Liver (tissue), 9 donors: Measurements from ENCODE around the gene ARHGAP29. TPM values are rescaled to one million over a fixed set of nuclear protein-coding genes. Genes with fewer than 3 reads are reported as not detected.

Source experiments
- DNase-seq: peaks from one replicate; pipeline ENCODE4 v3.0.0-alpha.2; 2017; ENCODE audit warnings: low spot score
- H3K27ac ChIP-seq, 2 donors: one replicate each; pipeline ENCODE4 v1.7.0; 2013; ENCODE audit warnings: inconsistent platforms in 2 of 2, low read length in 2 of 2, control low read depth in 1 of 2, low read depth in 1 of 2, mild to moderate bottlenecking in 1 of 2
- H3K27me3 ChIP-seq, 4 donors: one replicate each; pipeline versions ENCODE4 v1.6.1 to v1.7.0; 2013; ENCODE audit warnings: low read length in 3 of 4, inconsistent platforms in 1 of 4, mild to moderate bottlenecking in 1 of 4, moderate library complexity in 1 of 4; ENCODE audit not compliant: control insufficient read depth in 4 of 4, insufficient read depth in 4 of 4
- H3K36me3 ChIP-seq, 4 donors: one replicate each; pipeline versions ENCODE4 v1.6.1 to v1.7.0; 2013; ENCODE audit warnings: low read length in 3 of 4, mild to moderate bottlenecking in 3 of 4, low read depth in 1 of 4, moderate library complexity in 1 of 4; ENCODE audit not compliant: control insufficient read depth in 4 of 4, insufficient read depth in 3 of 4
- H3K4me1 ChIP-seq, 4 donors: one replicate each; pipeline versions ENCODE4 v1.6.1 to v1.7.0; 2013; ENCODE audit warnings: low read length in 3 of 4, mild to moderate bottlenecking in 3 of 4, moderate library complexity in 1 of 4; ENCODE audit not compliant: control insufficient read depth in 4 of 4, insufficient read depth in 4 of 4
- H3K4me3 ChIP-seq, 3 donors: one replicate each; pipeline versions ENCODE4 v1.6.1 to v1.7.0; 2013; ENCODE audit warnings: low read length in 3 of 3, control low read depth in 1 of 3, low read depth in 1 of 3, mild to moderate bottlenecking in 1 of 3
- H3K9ac ChIP-seq, 2 donors: one replicate each; pipeline ENCODE4 v1.7.0; 2013; ENCODE audit warnings: low read length in 2 of 2, mild to moderate bottlenecking in 2 of 2, moderate library complexity in 2 of 2, control low read depth in 1 of 2, low read depth in 1 of 2
- H3K9me3 ChIP-seq, 4 donors: one replicate each; pipeline versions ENCODE4 v1.6.1 to v1.7.0; 2013; ENCODE audit warnings: low read length in 3 of 4; ENCODE audit not compliant: control insufficient read depth in 4 of 4
- FOXA1 ChIP-seq: IDR thresholded peaks from 2 replicates; pipeline ENCODE4 v1.6.1; 2016; ENCODE audit warnings: antibody characterized with exemption
- FOXA2 ChIP-seq: IDR thresholded peaks from 2 replicates; pipeline ENCODE4 v1.6.1; 2016; ENCODE audit warnings: antibody characterized with exemption
- GABPA ChIP-seq, 2 donors: IDR thresholded peaks in 1 of 2; conservative IDR thresholded peaks in 1 of 2; 2 replicates each; pipeline ENCODE4 v1.6.1; 2016; ENCODE audit warnings: antibody characterized with exemption in 2 of 2, mild to moderate bottlenecking in 1 of 2, moderate library complexity in 1 of 2
- HNF4A ChIP-seq, 2 donors: conservative IDR thresholded peaks; 2 replicates each; pipeline ENCODE4 v1.6.1; 2016; ENCODE audit warnings: antibody characterized with exemption in 2 of 2, mild to moderate bottlenecking in 2 of 2
- HNF4G ChIP-seq: IDR thresholded peaks from 2 replicates; pipeline ENCODE4 v1.6.1; 2016; ENCODE audit warnings: antibody characterized with exemption
- NR2F2 ChIP-seq: IDR thresholded peaks from 2 replicates; pipeline ENCODE4 v1.6.1; 2016; ENCODE audit warnings: antibody characterized with exemption
- RAD21 ChIP-seq, 2 donors: IDR thresholded peaks; 2 replicates each; pipeline ENCODE4 v1.6.1; 2016; ENCODE audit warnings: antibody characterized with exemption in 2 of 2, mild to moderate bottlenecking in 2 of 2
- SP1 ChIP-seq: IDR thresholded peaks from 2 replicates; pipeline ENCODE4 v1.6.1; 2018; ENCODE audit warnings: antibody characterized with exemption, mild to moderate bottlenecking
- TAF1 ChIP-seq: conservative IDR thresholded peaks from 2 replicates; pipeline ENCODE4 v1.6.1; 2016; ENCODE audit warnings: antibody characterized with exemption, mild to moderate bottlenecking
- YY1 ChIP-seq: IDR thresholded peaks from 2 replicates; pipeline ENCODE4 v1.6.1; 2016; ENCODE audit warnings: antibody characterized with exemption, mild to moderate bottlenecking
- WGBS: extraction: QIAGEN DNeasy Blood & Tissue Kit; methylation state at CpG from one replicate; pipeline ENCODE4 v1.1.7; 2013; 5-methylcytosine and 5-hydroxymethylcytosine counted together
- polyA plus RNA-seq, 2 donors: library from polyadenylated mRNA; stranded (reverse) in 1 of 2; unstranded in 1 of 2; fragments of 200-250 nt in 1 of 2; fragments of >200 nt in 1 of 2; fragmentation: Nextera tagmentation in 1 of 2; extraction: Ambion mirVana in 1 of 2; gene quantifications; one replicate each; pipeline versions ENCODE4 v1.2.1 to v1.2.3, GENCODE V29; 2013 to 2015
- total RNA-seq, 2 donors: library from RNA; depleted of rRNA; stranded (reverse); fragments of >200 nt; gene quantifications; one replicate each; pipeline ENCODE4 v1.2.3, GENCODE V29; 2014
- TF ChIP-seq, protein P1 (sequence below): IDR thresholded peaks from 2 replicates; pipeline ENCODE4 v1.6.1; 2016; ENCODE audit warnings: antibody characterized with exemption, mild to moderate bottlenecking
- TF ChIP-seq, protein P2 (sequence below): IDR thresholded peaks from 2 replicates; pipeline ENCODE4 v1.6.1; 2016; ENCODE audit warnings: antibody characterized with exemption
- TF ChIP-seq, protein P3 (sequence below): fragments of 150-350 bp; IDR thresholded peaks from 2 replicates; pipeline ENCODE4 v1.5.1; 2017; ENCODE audit warnings: improper control_type of control experiment, low read depth, low read length; ENCODE audit not compliant: missing input control
- TF ChIP-seq, protein P4 (sequence below): IDR thresholded peaks from 2 replicates; pipeline ENCODE4 v1.6.1; 2016; ENCODE audit warnings: antibody characterized with exemption
- donor health status: healthy.
- donor health status: healthy.
- donor health status: healthy.
- donor health status: healthy.
- donor health status: healthy.

Gene ARHGAP29
- total and polyA plus RNA-seq, 4 donors: 8.3 to 27.7 (median 13.2) TPM

DNA sequence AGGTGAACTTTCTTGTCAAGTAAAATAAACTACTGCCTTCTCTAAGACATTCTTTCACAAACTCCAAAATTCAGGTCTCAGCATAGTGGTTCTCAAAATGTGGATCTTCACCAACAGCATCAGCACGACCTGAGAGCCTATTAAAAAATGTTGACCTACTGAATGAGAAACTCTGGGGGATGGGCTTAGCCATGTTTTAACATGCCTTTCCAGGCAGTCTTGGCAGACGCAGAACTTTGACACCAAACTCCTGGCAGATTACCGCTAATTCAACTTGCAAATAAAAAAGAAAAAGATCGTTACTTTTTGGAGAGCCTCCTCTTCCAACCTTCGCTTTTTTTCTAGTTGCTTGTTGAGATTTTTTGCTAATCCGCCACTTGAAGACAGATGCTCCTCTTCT, 35.1 kb downstream of the ARHGAP29 start:
- no peaks in the 10 kb centered on the region for H3K9me3 ChIP-seq
- H3K4me1 ChIP-seq: peaks cover 0 to 2% (median 0%) of the 10 kb centered on the region in 4 donors
- no peaks in the 10 kb centered on the region for H3K27me3 ChIP-seq
- no peak overlapping the region for H3K9ac ChIP-seq
- no peak for DNase-seq
- 62% methylated on average over 6 of the region's 6 CpGs for WGBS
- peaks cover 0 to 37% (median 16%) of the 10 kb centered on the region in 4 donors for H3K36me3 ChIP-seq
- no peak overlapping the region for H3K4me3 ChIP-seq
- H3K27ac ChIP-seq: no peak overlapping the region
- TF ChIP-seq, protein P1, sequence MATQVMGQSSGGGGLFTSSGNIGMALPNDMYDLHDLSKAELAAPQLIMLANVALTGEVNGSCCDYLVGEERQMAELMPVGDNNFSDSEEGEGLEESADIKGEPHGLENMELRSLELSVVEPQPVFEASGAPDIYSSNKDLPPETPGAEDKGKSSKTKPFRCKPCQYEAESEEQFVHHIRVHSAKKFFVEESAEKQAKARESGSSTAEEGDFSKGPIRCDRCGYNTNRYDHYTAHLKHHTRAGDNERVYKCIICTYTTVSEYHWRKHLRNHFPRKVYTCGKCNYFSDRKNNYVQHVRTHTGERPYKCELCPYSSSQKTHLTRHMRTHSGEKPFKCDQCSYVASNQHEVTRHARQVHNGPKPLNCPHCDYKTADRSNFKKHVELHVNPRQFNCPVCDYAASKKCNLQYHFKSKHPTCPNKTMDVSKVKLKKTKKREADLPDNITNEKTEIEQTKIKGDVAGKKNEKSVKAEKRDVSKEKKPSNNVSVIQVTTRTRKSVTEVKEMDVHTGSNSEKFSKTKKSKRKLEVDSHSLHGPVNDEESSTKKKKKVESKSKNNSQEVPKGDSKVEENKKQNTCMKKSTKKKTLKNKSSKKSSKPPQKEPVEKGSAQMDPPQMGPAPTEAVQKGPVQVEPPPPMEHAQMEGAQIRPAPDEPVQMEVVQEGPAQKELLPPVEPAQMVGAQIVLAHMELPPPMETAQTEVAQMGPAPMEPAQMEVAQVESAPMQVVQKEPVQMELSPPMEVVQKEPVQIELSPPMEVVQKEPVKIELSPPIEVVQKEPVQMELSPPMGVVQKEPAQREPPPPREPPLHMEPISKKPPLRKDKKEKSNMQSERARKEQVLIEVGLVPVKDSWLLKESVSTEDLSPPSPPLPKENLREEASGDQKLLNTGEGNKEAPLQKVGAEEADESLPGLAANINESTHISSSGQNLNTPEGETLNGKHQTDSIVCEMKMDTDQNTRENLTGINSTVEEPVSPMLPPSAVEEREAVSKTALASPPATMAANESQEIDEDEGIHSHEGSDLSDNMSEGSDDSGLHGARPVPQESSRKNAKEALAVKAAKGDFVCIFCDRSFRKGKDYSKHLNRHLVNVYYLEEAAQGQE: no peak
- TF ChIP-seq RAD21 (IDR thresholded peaks at IDR 0.05) (no peak), FOXA2 (no peak), GABPA (IDR thresholded peaks at IDR 0.05 in 1 of 2, conservative IDR thresholded peaks at IDR 0.05 in 1 of 2) (no peak), FOXA1 (no peak), TAF1 (no peak), HNF4A (conservative IDR thresholded peaks at IDR 0.05) (peak in 1 of 2 donors; percentile 3)
- TF ChIP-seq, protein P2, sequence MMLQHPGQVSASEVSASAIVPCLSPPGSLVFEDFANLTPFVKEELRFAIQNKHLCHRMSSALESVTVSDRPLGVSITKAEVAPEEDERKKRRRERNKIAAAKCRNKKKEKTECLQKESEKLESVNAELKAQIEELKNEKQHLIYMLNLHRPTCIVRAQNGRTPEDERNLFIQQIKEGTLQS: no peak

DNA sequence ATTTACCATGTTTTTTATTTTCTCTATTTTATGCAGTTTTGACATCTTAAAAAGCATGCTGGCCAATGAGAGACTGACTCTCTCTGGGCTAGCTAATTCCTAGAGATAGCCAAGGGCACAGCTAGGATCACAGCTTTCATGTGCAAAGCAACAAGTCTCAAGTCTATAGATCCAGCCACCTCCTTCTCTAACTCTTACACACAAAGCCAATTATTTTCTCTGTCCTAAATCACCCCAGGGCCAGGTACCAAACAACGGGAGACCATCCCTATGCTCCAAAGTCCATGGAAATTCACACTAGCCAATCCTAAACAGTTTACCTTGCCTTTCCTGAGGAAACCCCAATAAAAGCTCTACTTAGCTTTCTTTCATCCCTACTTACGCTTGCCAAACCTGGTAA, 38.0 kb downstream of the ARHGAP29 start:
- TF ChIP-seq FOXA1 (no peak), HNF4A (conservative IDR thresholded peaks at IDR 0.05) (no peak), NR2F2 (no peak), YY1 (no peak), FOXA2 (no peak), HNF4G (no peak), TAF1 (no peak), SP1 (no peak)
- TF ChIP-seq, protein P3, sequence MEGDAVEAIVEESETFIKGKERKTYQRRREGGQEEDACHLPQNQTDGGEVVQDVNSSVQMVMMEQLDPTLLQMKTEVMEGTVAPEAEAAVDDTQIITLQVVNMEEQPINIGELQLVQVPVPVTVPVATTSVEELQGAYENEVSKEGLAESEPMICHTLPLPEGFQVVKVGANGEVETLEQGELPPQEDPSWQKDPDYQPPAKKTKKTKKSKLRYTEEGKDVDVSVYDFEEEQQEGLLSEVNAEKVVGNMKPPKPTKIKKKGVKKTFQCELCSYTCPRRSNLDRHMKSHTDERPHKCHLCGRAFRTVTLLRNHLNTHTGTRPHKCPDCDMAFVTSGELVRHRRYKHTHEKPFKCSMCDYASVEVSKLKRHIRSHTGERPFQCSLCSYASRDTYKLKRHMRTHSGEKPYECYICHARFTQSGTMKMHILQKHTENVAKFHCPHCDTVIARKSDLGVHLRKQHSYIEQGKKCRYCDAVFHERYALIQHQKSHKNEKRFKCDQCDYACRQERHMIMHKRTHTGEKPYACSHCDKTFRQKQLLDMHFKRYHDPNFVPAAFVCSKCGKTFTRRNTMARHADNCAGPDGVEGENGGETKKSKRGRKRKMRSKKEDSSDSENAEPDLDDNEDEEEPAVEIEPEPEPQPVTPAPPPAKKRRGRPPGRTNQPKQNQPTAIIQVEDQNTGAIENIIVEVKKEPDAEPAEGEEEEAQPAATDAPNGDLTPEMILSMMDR: no peak
- TF ChIP-seq, protein P4, sequence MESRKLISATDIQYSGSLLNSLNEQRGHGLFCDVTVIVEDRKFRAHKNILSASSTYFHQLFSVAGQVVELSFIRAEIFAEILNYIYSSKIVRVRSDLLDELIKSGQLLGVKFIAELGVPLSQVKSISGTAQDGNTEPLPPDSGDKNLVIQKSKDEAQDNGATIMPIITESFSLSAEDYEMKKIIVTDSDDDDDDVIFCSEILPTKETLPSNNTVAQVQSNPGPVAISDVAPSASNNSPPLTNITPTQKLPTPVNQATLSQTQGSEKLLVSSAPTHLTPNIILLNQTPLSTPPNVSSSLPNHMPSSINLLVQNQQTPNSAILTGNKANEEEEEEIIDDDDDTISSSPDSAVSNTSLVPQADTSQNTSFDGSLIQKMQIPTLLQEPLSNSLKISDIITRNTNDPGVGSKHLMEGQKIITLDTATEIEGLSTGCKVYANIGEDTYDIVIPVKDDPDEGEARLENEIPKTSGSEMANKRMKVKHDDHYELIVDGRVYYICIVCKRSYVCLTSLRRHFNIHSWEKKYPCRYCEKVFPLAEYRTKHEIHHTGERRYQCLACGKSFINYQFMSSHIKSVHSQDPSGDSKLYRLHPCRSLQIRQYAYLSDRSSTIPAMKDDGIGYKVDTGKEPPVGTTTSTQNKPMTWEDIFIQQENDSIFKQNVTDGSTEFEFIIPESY: no peak
- H3K27me3 ChIP-seq: no peaks in the 10 kb centered on the region
- no peak overlapping the region for H3K27ac ChIP-seq
- DNase-seq: no peak
- no peak overlapping the region for H3K4me3 ChIP-seq
- H3K4me1 ChIP-seq: no peaks in the 10 kb centered on the region
- H3K9me3 ChIP-seq: no peaks in the 10 kb centered on the region
- 80% methylated on average over 2 of the region's 2 CpGs for WGBS
- H3K36me3 ChIP-seq: peaks cover 0 to 31% (median 15%) of the 10 kb centered on the region in 4 donors
- no peak overlapping the region for H3K9ac ChIP-seq
